H1 (cell line): ENCODE data around the gene FAM236B. TPM values are rescaled to one million over a fixed set of nuclear protein-coding genes. Genes with fewer than 3 reads are reported as not detected.
"Not testable (repeated sequence)": the region's sequence is repeated elsewhere in the genome, so short reads cannot be mapped to it uniquely, and the experiment has no call there.

Experiments
- CTCF ChIA-PET: fragments of 300-600 bp; sonication (Branson Sonifier 250); formaldehyde crosslinking; loops from one replicate; lab custom pipeline; 2021; ENCODE audit not compliant: partially characterized antibody; lab: Charles Lee
- POLR2A ChIA-PET: fragments of 300-600 bp; sonication (Branson Sonifier 250); formaldehyde crosslinking; loops from one replicate; lab custom pipeline; 2021; ENCODE audit warnings: inconsistent platforms; ENCODE audit not compliant: partially characterized antibody; lab: Charles Lee
- DNase-seq, 2 experiments: peaks; one replicate each; pipeline versions ENCODE4 v3.0.0 to v3.0.0-alpha.2; 2010 to 2022; ENCODE audit warnings: low spot score in 2 of 2, low read depth in 1 of 2, mixed read lengths in 1 of 2
- FAIRE-seq: peaks from 2 replicates; lab custom pipeline; 2011; peaks lifted over from hg19 to GRCh38; lab: Jason Lieb, UNC
- H2AFZ ChIP-seq: 2 replicates; pipeline ENCODE4 v1.8.1; 2012; ENCODE audit warnings: low read length, inconsistent platforms
- H2AK5ac ChIP-seq: 2 replicates; pipeline ENCODE4 v1.6.1; 2013; ENCODE audit warnings: low read depth, low read length
- H2BK120ac ChIP-seq: replicated peaks from 2 replicates; pipeline ENCODE3; 2013; ENCODE audit warnings: low read depth, low read length, inconsistent platforms
- H2BK12ac ChIP-seq: 2 replicates; pipeline ENCODE4 v1.6.1; 2013; ENCODE audit warnings: low read depth, low read length
- H2BK15ac ChIP-seq: 2 replicates; pipeline ENCODE4 v1.6.1; 2013; ENCODE audit warnings: low read length
- H2BK20ac ChIP-seq: 2 replicates; pipeline ENCODE4 v1.6.1; 2013; ENCODE audit warnings: low read length
- H2BK5ac ChIP-seq: 2 replicates; pipeline ENCODE4 v1.6.1; 2013; ENCODE audit warnings: low read depth, low read length
- H3K14ac ChIP-seq: 2 replicates; pipeline ENCODE4 v1.6.1; 2013; ENCODE audit warnings: inconsistent platforms; ENCODE audit not compliant: insufficient read length
- H3K18ac ChIP-seq: 2 replicates; pipeline ENCODE4 v1.6.1; 2013; ENCODE audit warnings: low read length; ENCODE audit errors: extremely low read depth
- H3K23ac ChIP-seq: 2 replicates; pipeline ENCODE4 v1.6.1; 2013; ENCODE audit warnings: inconsistent platforms; ENCODE audit not compliant: insufficient read length
- H3K23me2 ChIP-seq: 2 replicates; pipeline ENCODE4 v1.6.1; 2013; ENCODE audit warnings: low read depth, low read length
- H3K27ac ChIP-seq: 2 replicates; pipeline ENCODE4 v1.6.1; 2011; ENCODE audit warnings: low read depth, low read length, inconsistent platforms
- H3K27me3 ChIP-seq, 4 experiments: replicated peaks in 1 of 4; 1 replicate in 1 of 4; 2 replicates in 3 of 4; pipeline versions ENCODE4 v1.6.1 to v1.8.1; 2011 to 2013; ENCODE audit warnings: low read length in 3 of 4, mild to moderate bottlenecking in 3 of 4, inconsistent platforms in 2 of 4, mixed read lengths in 2 of 4, moderate library complexity in 1 of 4; ENCODE audit not compliant: control insufficient read depth in 3 of 4, insufficient read depth in 3 of 4; ENCODE audit errors: extremely low read depth in 1 of 4
- H3K36me3 ChIP-seq, 4 experiments: 2 replicates each; pipeline versions ENCODE4 v1.6.1 to v1.8.1; 2011 to 2013; ENCODE audit warnings: mild to moderate bottlenecking in 4 of 4, low read length in 3 of 4, moderate library complexity in 2 of 4, control low read depth in 1 of 4, inconsistent platforms in 1 of 4; ENCODE audit not compliant: insufficient read depth in 4 of 4, control insufficient read depth in 2 of 4
- H3K4ac ChIP-seq: replicated peaks from 2 replicates; pipeline ENCODE3; 2013; ENCODE audit warnings: low read length, low read depth, mixed read lengths, inconsistent platforms; ENCODE audit not compliant: insufficient read length
- H3K4me1 ChIP-seq, 4 experiments: replicated peaks in 1 of 4; 1 replicate in 1 of 4; 2 replicates in 3 of 4; pipeline versions ENCODE4 v1.6.1 to v1.8.1; 2011 to 2013; ENCODE audit warnings: low read length in 3 of 4, inconsistent platforms in 2 of 4, mixed read lengths in 1 of 4; ENCODE audit not compliant: insufficient read depth in 4 of 4, control insufficient read depth in 3 of 4
- H3K4me2 ChIP-seq, 2 experiments: 2 replicates each; pipeline versions ENCODE4 v1.6.1 to v1.8.1; 2011 to 2013; ENCODE audit warnings: low read depth in 2 of 2, low read length in 2 of 2, control low read depth in 1 of 2, inconsistent platforms in 1 of 2, mild to moderate bottlenecking in 1 of 2; ENCODE audit not compliant: insufficient read depth in 1 of 2
- H3K4me3 ChIP-seq, 4 experiments: fragments of 200-600, 300-600 bp in 1 of 4; sonication (generic), shearing (Covaris generic), sonication (Bioruptor Twin) in 1 of 4; 2 replicates each; pipeline versions ENCODE4 v1.5.1 to v1.8.1; 2011 to 2016; ENCODE audit warnings: low read length in 4 of 4, low read depth in 3 of 4, control low read depth in 2 of 4, inconsistent platforms in 2 of 4, mild to moderate bottlenecking in 2 of 4, mixed read lengths in 1 of 4, moderate library complexity in 1 of 4; ENCODE audit not compliant: insufficient read depth in 2 of 4; ENCODE audit errors: extremely low read depth in 1 of 4
- H3K56ac ChIP-seq: replicated peaks from 2 replicates; pipeline ENCODE3; 2013; ENCODE audit warnings: low read depth, mild to moderate bottlenecking, mixed read lengths, low read length, inconsistent platforms; ENCODE audit not compliant: insufficient read length
- H3K79me1 ChIP-seq: 2 replicates; pipeline ENCODE4 v1.6.1; 2013; ENCODE audit warnings: low read depth, low read length, control low read depth
- H3K79me2 ChIP-seq, 2 experiments: 2 replicates each; pipeline versions ENCODE4 v1.6.1 to v1.8.1; 2012 to 2013; ENCODE audit warnings: low read length in 2 of 2, mild to moderate bottlenecking in 2 of 2, inconsistent platforms in 1 of 2; ENCODE audit not compliant: insufficient read depth in 2 of 2, control insufficient read depth in 1 of 2
- H3K9ac ChIP-seq, 4 experiments: replicated peaks in 1 of 4; 1 replicate in 1 of 4; 2 replicates in 3 of 4; pipeline versions ENCODE4 v1.6.1 to v1.8.1; 2011 to 2013; ENCODE audit warnings: low read depth in 3 of 4, low read length in 3 of 4, control low read depth in 2 of 4, mild to moderate bottlenecking in 2 of 4, moderate library complexity in 2 of 4, inconsistent platforms in 1 of 4; ENCODE audit errors: extremely low read depth in 1 of 4
- H3K9me3 ChIP-seq, 2 experiments: 2 replicates each; pipeline versions ENCODE4 v1.6.1 to v1.8.1; 2012 to 2013; ENCODE audit warnings: mild to moderate bottlenecking in 2 of 2, moderate library complexity in 2 of 2, control low read depth in 1 of 2, inconsistent platforms in 1 of 2, low read depth in 1 of 2, low read length in 1 of 2, mixed read lengths in 1 of 2; ENCODE audit not compliant: insufficient read depth in 2 of 2
- H4K20me1 ChIP-seq, 2 experiments: replicated peaks in 1 of 2; 2 replicates each; pipeline versions ENCODE3 to v1.8.1; 2011 to 2013; ENCODE audit warnings: inconsistent platforms in 2 of 2, low read length in 2 of 2, mild to moderate bottlenecking in 1 of 2; ENCODE audit not compliant: insufficient read depth in 2 of 2, control insufficient read depth in 1 of 2
- H4K5ac ChIP-seq: 2 replicates; pipeline ENCODE4 v1.6.1; 2013; ENCODE audit warnings: low read length, low read depth, mixed read lengths, inconsistent platforms; ENCODE audit not compliant: insufficient read length
- H4K8ac ChIP-seq: 2 replicates; pipeline ENCODE4 v1.8.0; 2013; ENCODE audit warnings: mild to moderate bottlenecking, moderate library complexity, low read length, inconsistent platforms; ENCODE audit not compliant: insufficient read depth; ENCODE audit errors: extremely low read depth
- H4K91ac ChIP-seq: replicated peaks from 2 replicates; pipeline ENCODE3; 2013; ENCODE audit warnings: low read length, mixed read lengths, inconsistent platforms; ENCODE audit not compliant: insufficient read length
- WGBS, 2 experiments: shearing (Covaris generic) in 1 of 2; methylation state at CpG; one replicate each; pipeline versions ENCODE4 v1.1.6 to v1.1.7; 2013 to 2015; ENCODE audit warnings: low lambda C conversion rate in 2 of 2, mixed read lengths in 2 of 2, inconsistent platforms in 1 of 2, low coverage in 1 of 2, missing lambda C conversion rate in 1 of 2; ENCODE audit not compliant: insufficient replicate concordance in 2 of 2, insufficient coverage in 1 of 2, insufficient read length in 1 of 2; ENCODE audit errors: extremely low coverage in 1 of 2, missing lambda C conversion rate in 1 of 2; 5-methylcytosine and 5-hydroxymethylcytosine counted together
- long read RNA-seq, 2 experiments: library from RNA in 1 of 2; library from capped mRNA in 1 of 2; stranded (forward); transcript quantifications; one replicate each; pipeline ENCODE4 v2.0.0, GENCODE V29; 2021; ENCODE audit warnings: inconsistent platforms in 1 of 2
- polyA minus RNA-seq, 3 experiments: library from RNA; depleted of rRNA, polyadenylated mRNA; stranded (reverse); fragments of >200 nt; gene quantifications; 1 replicate in 2 of 3; 2 replicates in 1 of 3; pipeline ENCODE4 v1.2.3, GENCODE V29; 2011
- polyA plus RNA-seq, 7 experiments: library from polyadenylated mRNA; depleted of rRNA in 3 of 7; stranded (reverse) in 5 of 7; unstranded in 2 of 7; fragments of >200 nt in 5 of 7; fragments of 200-250 nt in 2 of 7; gene quantifications; 1 replicate in 5 of 7; 2 replicates in 1 of 7; 4 replicates in 1 of 7; pipeline versions ENCODE4 v1.2.1 to v1.2.3, GENCODE V29; 2011 to 2013; ENCODE audit warnings: missing spikeins in 2 of 7, mixed read lengths in 2 of 7
- total RNA-seq: library from RNA; stranded (reverse); fragmentation: NEBNext Ultra II Directional; extraction: Animal tissue kit (Norgen Biotek cat#: 25700); gene quantifications from 2 replicates; pipeline ENCODE4 v1.2.1, GENCODE V29; 2021

The FAM236B gene
- total RNA-seq (not detected in 2 replicates), polyA plus RNA-seq (2011; rRNA removed) (not detected in 2 replicates), polyA minus RNA-seq (2011; rRNA and poly(A)+ RNA removed) (not detected in 2 replicates)
- not detected for polyA plus RNA-seq (2011; cell fraction: cytosol; rRNA removed)
- polyA plus RNA-seq (2011; cell fraction: nucleus; rRNA removed) = not detected
- not detected in 4 replicates for polyA plus RNA-seq (2012, experiment 1 of 2)
- polyA plus RNA-seq (2012, experiment 2 of 2) = not detected
- polyA plus RNA-seq (2013, experiment 1 of 2) = not detected
- not detected for polyA plus RNA-seq (2013, experiment 2 of 2)
- not detected for polyA minus RNA-seq (2011; cell fraction: cytosol; rRNA and poly(A)+ RNA removed)
- polyA minus RNA-seq (2011; cell fraction: nucleus; rRNA and poly(A)+ RNA removed) = not detected
- long read RNA-seq, experiment 1 = 0 reads
- long read RNA-seq, experiment 2 = 0 reads

- H4K8ac ChIP-seq, H2BK120ac ChIP-seq, H2BK20ac ChIP-seq, H3K36me3 ChIP-seq, H2BK5ac ChIP-seq, H3K9me3 ChIP-seq, H2BK12ac ChIP-seq, H3K4me3 ChIP-seq, H3K56ac ChIP-seq, H3K79me2 ChIP-seq, H4K91ac ChIP-seq, H4K5ac ChIP-seq, H3K9ac ChIP-seq, H3K4ac ChIP-seq, FAIRE-seq, H3K27ac ChIP-seq, H3K18ac ChIP-seq, H2AFZ ChIP-seq, H3K23me2 ChIP-seq, H3K23ac ChIP-seq, H3K27me3 ChIP-seq, H3K4me1 ChIP-seq, DNase-seq, H3K79me1 ChIP-seq, H3K4me2 ChIP-seq, H4K20me1 ChIP-seq, POLR2A ChIA-PET, H2BK15ac ChIP-seq, CTCF ChIA-PET, H3K14ac ChIP-seq, H2AK5ac ChIP-seq: not testable (repeated sequence)
- WGBS, 2 experiments = no CpG with 5 or more reads among the region's 15 CpGs
These were observed at the start of gene FAM236B for GRCh38 chrX:72782560-72782959. Gene FAM236B (minus strand): TSS chrX:72782660. CDS start chrX:72782560, 100 bp downstream.

GRCh38 chrX:72830701-72831100 lies 48.2 kb upstream of the FAM236B start:
- H3K4me3 ChIP-seq, H3K4me2 ChIP-seq, H3K56ac ChIP-seq, H3K27me3 ChIP-seq, H3K27ac ChIP-seq, H3K18ac ChIP-seq, H3K23me2 ChIP-seq, H3K4ac ChIP-seq, H2BK20ac ChIP-seq, H2BK15ac ChIP-seq, H3K79me2 ChIP-seq, POLR2A ChIA-PET, H2BK120ac ChIP-seq, FAIRE-seq, H2BK12ac ChIP-seq, H3K9ac ChIP-seq, H4K8ac ChIP-seq, H4K91ac ChIP-seq, DNase-seq, H3K9me3 ChIP-seq, CTCF ChIA-PET, H2AK5ac ChIP-seq, H2AFZ ChIP-seq, H4K5ac ChIP-seq, H4K20me1 ChIP-seq, H3K14ac ChIP-seq, H3K36me3 ChIP-seq, H3K79me1 ChIP-seq, H3K4me1 ChIP-seq, H2BK5ac ChIP-seq, H3K23ac ChIP-seq: not testable (repeated sequence)
- WGBS, 2 experiments = no CpG with 5 or more reads among the region's 13 CpGs
